Measurements from ENCODE around the gene MBTPS1. TPM values are rescaled to one million over a fixed set of nuclear protein-coding genes. Genes with fewer than 3 reads are reported as not detected.

Gene MBTPS1
- polyA plus RNA-seq, 1 donor from 2014 or later, result 66.9 TPM

- no peaks in the 10 kb centered on the region for H3F3A ChIP-seq (ENCODE audit: insufficient read depth, low read length, poor library complexity, severe bottlenecking)
These were observed 108.8 kb downstream of the MBTPS1 start for GRCh38 chr16:84007965-84008364.

GRCh38 chr16:84007520-84007919 lies 109.2 kb downstream of the MBTPS1 start:
- no peak overlapping the region for H3K27ac ChIP-seq (ENCODE audit: low read length)
- no peaks in the 10 kb centered on the region for H3K9me2 ChIP-seq (ENCODE audit: insufficient read depth, low read length)
- no peak overlapping the region for H3K4me3 ChIP-seq (ENCODE audit: low read length)
- no peak for TF ChIP-seq SMC3 (conservative IDR thresholded peaks at IDR 0.05; ENCODE audit: poor library complexity)
- TF ChIP-seq MXI1 (conservative IDR thresholded peaks at IDR 0.05; ENCODE audit: poor library complexity, severe bottlenecking), result no peak
- TF ChIP-seq POLR2AphosphoS5 (IDR thresholded peaks at IDR 0.05), result no peak
- TF ChIP-seq REST (IDR thresholded peaks at IDR 0.05; ENCODE audit: borderline replicate concordance), result no peak
- TF ChIP-seq RAD21 (conservative IDR thresholded peaks at IDR 0.05), result no peak
- no peak for TF ChIP-seq CTCF (IDR thresholded peaks at IDR 0.05; ENCODE audit: poor library complexity, severe bottlenecking)
- no peak for TF ChIP-seq TAF1 (IDR thresholded peaks at IDR 0.05; ENCODE audit: low read depth)
- no peak for TF ChIP-seq EP300 (conservative IDR thresholded peaks at IDR 0.05; ENCODE audit: poor library complexity, severe bottlenecking)
- no peak for TF ChIP-seq EZH2 (IDR thresholded peaks at IDR 0.05; ENCODE audit: borderline replicate concordance, insufficient read depth, low read length, poor library complexity, severe bottlenecking)
- H4K20me1 ChIP-seq (ENCODE audit: insufficient read depth), result no peaks in the 10 kb centered on the region
- H2AFZ ChIP-seq (ENCODE audit: low read depth, low read length), result no peak overlapping the region
- H3K9ac ChIP-seq (ENCODE audit: low read length), result no peak overlapping the region
- no peaks in the 10 kb centered on the region for H3K36me3 ChIP-seq (ENCODE audit: insufficient read depth, low read length)
- H3K79me2 ChIP-seq (replicated peaks; ENCODE audit: insufficient read depth, low read length), result no peaks in the 10 kb centered on the region
- no peak overlapping the region for H3K4me2 ChIP-seq (ENCODE audit: low read length)
- no peaks in the 10 kb centered on the region for H3F3A ChIP-seq (ENCODE audit: insufficient read depth, low read length, poor library complexity, severe bottlenecking)
- H3K27me3 ChIP-seq (ENCODE audit: insufficient read depth, low read depth, low read length), result no peaks in the 10 kb centered on the region
- no peaks in the 10 kb centered on the region for H3K9me3 ChIP-seq (ENCODE audit: low read length)

More at GRCh38 chr16:84007965-84008364, 108.8 kb downstream of the MBTPS1 start:
- H3K79me2 ChIP-seq (replicated peaks; ENCODE audit: insufficient read depth, low read length), result no peaks in the 10 kb centered on the region
- H3K27ac ChIP-seq (ENCODE audit: low read length), result no peak overlapping the region
- no peaks in the 10 kb centered on the region for H3K27me3 ChIP-seq (ENCODE audit: insufficient read depth, low read depth, low read length)
- H3K9ac ChIP-seq (ENCODE audit: low read length), result no peak overlapping the region
- no peaks in the 10 kb centered on the region for H3K9me2 ChIP-seq (ENCODE audit: insufficient read depth, low read length)
- no peak overlapping the region for H3K4me2 ChIP-seq (ENCODE audit: low read length)
- TF ChIP-seq POLR2AphosphoS5 (IDR thresholded peaks at IDR 0.05) (no peak), CTCF (IDR thresholded peaks at IDR 0.05; ENCODE audit: poor library complexity, severe bottlenecking) (no peak), SMC3 (conservative IDR thresholded peaks at IDR 0.05; ENCODE audit: poor library complexity) (no peak), MXI1 (conservative IDR thresholded peaks at IDR 0.05; ENCODE audit: poor library complexity, severe bottlenecking) (no peak)
- H3K4me3 ChIP-seq (ENCODE audit: low read length), result no peak overlapping the region
- H2AFZ ChIP-seq (ENCODE audit: low read depth, low read length), result no peak overlapping the region
- H3K9me3 ChIP-seq (ENCODE audit: low read length), result no peaks in the 10 kb centered on the region
- no peaks in the 10 kb centered on the region for H3K36me3 ChIP-seq (ENCODE audit: insufficient read depth, low read length)
- H4K20me1 ChIP-seq (ENCODE audit: insufficient read depth), result no peaks in the 10 kb centered on the region

Data from neural cell (in vitro differentiated cells).